Prostate gland (tissue), 2 donors: ENCODE results near the gene TUBB4A. TPM values are rescaled to one million over a fixed set of nuclear protein-coding genes. Genes with fewer than 3 reads are reported as not detected.
A peak's percentile ranks its signal among the peaks of the same experiment; 100 is the strongest.

Experiments used
- DNase-seq: peaks from one replicate; pipeline ENCODE4 v3.0.0-alpha.2; 2019; ENCODE audit warnings: low spot score
- H3K27ac ChIP-seq, 2 donors: fragments of 200-600 bp; sonication (generic); 2 replicates each; pipeline ENCODE4 v1.5.1; 2017 to 2019
- H3K27me3 ChIP-seq: fragments of 200-600 bp; sonication (generic); replicated peaks from 2 replicates; pipeline ENCODE4 v1.5.1; 2019; ENCODE audit not compliant: insufficient read depth
- H3K36me3 ChIP-seq, 2 donors: fragments of 200-600 bp; sonication (generic); 1 replicate in 1 of 2; 2 replicates in 1 of 2; pipeline versions ENCODE4 v1.5.1 to v1.8.1; 2017 to 2019
- H3K4me1 ChIP-seq: fragments of 200-600 bp; sonication (generic); replicated peaks from 2 replicates; pipeline ENCODE4 v1.5.1; 2019
- H3K4me3 ChIP-seq, 2 donors: fragments of 200-600 bp; sonication (generic); 2 replicates each; pipeline ENCODE4 v1.5.1; 2017 to 2019
- H3K9me3 ChIP-seq: fragments of 200-600 bp; sonication (generic); 2 replicates; pipeline ENCODE4 v1.5.1; 2017
- CTCF ChIP-seq, 4 experiments: fragments of 200-600 bp in 2 of 4; fragments of 450-650 bp in 2 of 4; sonication (generic) in 2 of 4; IDR thresholded peaks; 1 replicate in 3 of 4; 2 replicates in 1 of 4; pipeline ENCODE4 v1.5.1; 2016 to 2019; ENCODE audit warnings: antibody characterized with exemption in 4 of 4, mild to moderate bottlenecking in 2 of 4, moderate library complexity in 2 of 4
- POLR2A ChIP-seq: fragments of 450-650 bp; IDR thresholded peaks from one replicate; pipeline ENCODE4 v1.6.1; 2016; ENCODE audit warnings: antibody characterized with exemption, mild to moderate bottlenecking
- POLR2AphosphoS5 ChIP-seq: sonication (generic); formaldehyde crosslinking; IDR thresholded peaks from one replicate; pipeline ENCODE4 v1.6.1; 2017; ENCODE audit warnings: antibody characterized with exemption
- WGBS: methylation state at CpG from one replicate; pipeline ENCODE4 v1.1.5; 2018; 5-methylcytosine and 5-hydroxymethylcytosine counted together
- intact Hi-C: fragments of 100-400 bp; cut with DNase I; formaldehyde crosslinking; loops from one replicate; pipeline ENCODE4 v1.14.2; 2022
- total RNA-seq, 2 donors: library from RNA; depleted of rRNA; stranded (reverse); fragments of >200 nt; gene quantifications; one replicate each; pipeline ENCODE4 v1.1.0, GENCODE V29; 2016

The TUBB4A gene
- total RNA-seq, 2 donors from 2014 or later, result 0.23 to 100 TPM

GRCh38 chr19:6465663-6466062 is 36.4 kb downstream of the TUBB4A start:
- no peak for DNase-seq
- intact Hi-C loops, result no loop called here
- Histone ChIP-seq H3K4me1 (no peaks in the 10 kb centered on the region), H3K27ac (no peak overlapping the region), H3K4me3 (no peak overlapping the region), H3K27me3 (no peaks in the 10 kb centered on the region), H3K9me3 (no peaks in the 10 kb centered on the region), H3K36me3 (no peaks in the 10 kb centered on the region)
- 96% methylated on average over 8 of the region's 8 CpGs for WGBS
- TF ChIP-seq CTCF (IDR thresholded peaks at IDR 0.05) (no peak), POLR2AphosphoS5 (no peak), POLR2A (no peak)

GRCh38 chr19:6465006-6465405 is 37.1 kb downstream of the TUBB4A start:
- Histone ChIP-seq H3K27ac (no peak overlapping the region), H3K36me3 (no peaks in the 10 kb centered on the region), H3K4me1 (no peaks in the 10 kb centered on the region), H3K4me3 (peak overlapping the region; percentile 75), H3K27me3 (no peaks in the 10 kb centered on the region), H3K9me3 (no peaks in the 10 kb centered on the region)
- no peak for DNase-seq
- TF ChIP-seq POLR2A (no peak), POLR2AphosphoS5 (no peak), CTCF (IDR thresholded peaks at IDR 0.05) (no peak)
- WGBS, result 27% methylated on average over 9 of the region's 9 CpGs
- intact Hi-C loops, result no loop called here

- no peaks in the 10 kb centered on the region for H3K9me3 ChIP-seq
- peak; percentile 90 for DNase-seq
- intact Hi-C loops, result no loop called here
- peak within 1 kb of the TSS; percentile 61 to 70 for H3K27ac ChIP-seq
- TF ChIP-seq POLR2AphosphoS5 (peak; percentile 94), POLR2A (peak; percentile 73), CTCF (IDR thresholded peaks at IDR 0.05) (no peak)
- no peaks in the 10 kb centered on the region for H3K27me3 ChIP-seq
- H3K36me3 ChIP-seq, result no peaks in the 10 kb centered on the region
- WGBS, result 2% methylated on average over 55 of the region's 65 CpGs
- H3K4me3 ChIP-seq, result peak within 1 kb of the TSS; percentile 75
- no peaks in the 10 kb centered on the region for H3K4me1 ChIP-seq
Observed at GRCh38 chr19:6464070-6464873, 37.8 kb downstream of the TUBB4A start, which contains the start of gene CRB3. Gene CRB3 (plus strand): TSS chr19:6464271. CDS start chr19:6464702, 431 bp downstream.

- Histone ChIP-seq H3K36me3 (no peaks in the 10 kb centered on the region), H3K4me1 (no peaks in the 10 kb centered on the region), H3K27me3 (no peaks in the 10 kb centered on the region), H3K4me3 (peak overlapping the region; percentile 74 to 79), H3K9me3 (no peaks in the 10 kb centered on the region), H3K27ac (peak overlapping the region; percentile 79 to 90)
- DNase-seq, result peak; percentile 97
- TF ChIP-seq CTCF (IDR thresholded peaks at IDR 0.05), result peak in 3 of 4 experiments; percentile 44 to 70 (median 62)
- peak; percentile 82 for TF ChIP-seq POLR2AphosphoS5
- TF ChIP-seq POLR2A, result peak; percentile 38
- WGBS, result under 1% methylated on average over 57 of the region's 57 CpGs
- intact Hi-C loops, result no loop called here
Observed at GRCh38 chr19:6460099-6460884, 41.8 kb downstream of the TUBB4A start.
